Measurements from ENCODE around the gene U2SURP.

Gene U2SURP

GRCh38 chr3:143001369-143002082 is at the start of gene U2SURP:
Gene U2SURP, plus strand, starts transcription at chr3:143001570. Its CDS starts 59 bp downstream, at chr3:143001629.
- peak; percentile 99 for DNase-seq (ENCODE audit: low spot score)

GRCh38 chr3:142951794-142952193 is 49.6 kb upstream of the U2SURP start:
- DNase-seq (ENCODE audit: low spot score): no peak

- no peak for DNase-seq (ENCODE audit: low spot score)
These were observed 48.8 kb upstream of the U2SURP start for GRCh38 chr3:142952272-142953193.

- no peak for DNase-seq (ENCODE audit: low spot score)
These were observed 47.9 kb upstream of the U2SURP start for GRCh38 chr3:142953443-142953842.

GRCh38 chr3:142958707-142959106 is 42.7 kb upstream of the U2SURP start:
- DNase-seq (ENCODE audit: low spot score): no peak

- no peak for DNase-seq (ENCODE audit: low spot score)
These were observed 41.0 kb upstream of the U2SURP start for GRCh38 chr3:142960322-142960850.

- no peak for DNase-seq (ENCODE audit: low spot score)
These were observed 39.8 kb upstream of the U2SURP start for GRCh38 chr3:142961539-142961938.

- DNase-seq (ENCODE audit: low spot score): no peak
These were observed 39.2 kb upstream of the U2SURP start for GRCh38 chr3:142962175-142962519.

- DNase-seq (ENCODE audit: low spot score): no peak
These were observed 38.7 kb upstream of the U2SURP start for GRCh38 chr3:142962520-142963233.

GRCh38 chr3:142963234-142963515 is 38.2 kb upstream of the U2SURP start:
- DNase-seq (ENCODE audit: low spot score): no peak

GRCh38 chr3:142963516-142964448 is 37.6 kb upstream of the U2SURP start, which contains the start of gene PAQR9:
Gene PAQR9, minus strand, starts transcription at chr3:142963674. Its CDS starts 338 bp downstream, at chr3:142963336.
- no peak for DNase-seq (ENCODE audit: low spot score)

GRCh38 chr3:142965581-142965980 is 35.8 kb upstream of the U2SURP start:
- no peak for DNase-seq (ENCODE audit: low spot score)

- DNase-seq (ENCODE audit: low spot score): no peak
These were observed 34.6 kb upstream of the U2SURP start for GRCh38 chr3:142966808-142967207.

- no peak for DNase-seq (ENCODE audit: low spot score)
These were observed 32.9 kb upstream of the U2SURP start for GRCh38 chr3:142968319-142969025.

- DNase-seq (ENCODE audit: low spot score): no peak
These were observed 29.9 kb upstream of the U2SURP start for GRCh38 chr3:142971431-142971830.

GRCh38 chr3:142972092-142972753 is 29.1 kb upstream of the U2SURP start:
- DNase-seq (ENCODE audit: low spot score): no peak

GRCh38 chr3:142973217-142974009 is 28.0 kb upstream of the U2SURP start:
- DNase-seq (ENCODE audit: low spot score): peak; percentile 18

- DNase-seq (ENCODE audit: low spot score): no peak
These were observed 25.9 kb upstream of the U2SURP start for GRCh38 chr3:142975316-142975995.
